Stimulated activated CD4-positive, alpha-beta T cell treated with anti-CD3 and anti-CD28 coated beads, Interleukin-2, amount 100 ng/mL, for 4 hours (primary cell): ENCODE measurements around the gene TNNT1.

ENCODE experiments used
- DNase-seq: peaks from one replicate; pipeline ENCODE4 v3.0.0-alpha.2; 2020; ENCODE audit warnings: low read depth

Gene TNNT1

DNA sequence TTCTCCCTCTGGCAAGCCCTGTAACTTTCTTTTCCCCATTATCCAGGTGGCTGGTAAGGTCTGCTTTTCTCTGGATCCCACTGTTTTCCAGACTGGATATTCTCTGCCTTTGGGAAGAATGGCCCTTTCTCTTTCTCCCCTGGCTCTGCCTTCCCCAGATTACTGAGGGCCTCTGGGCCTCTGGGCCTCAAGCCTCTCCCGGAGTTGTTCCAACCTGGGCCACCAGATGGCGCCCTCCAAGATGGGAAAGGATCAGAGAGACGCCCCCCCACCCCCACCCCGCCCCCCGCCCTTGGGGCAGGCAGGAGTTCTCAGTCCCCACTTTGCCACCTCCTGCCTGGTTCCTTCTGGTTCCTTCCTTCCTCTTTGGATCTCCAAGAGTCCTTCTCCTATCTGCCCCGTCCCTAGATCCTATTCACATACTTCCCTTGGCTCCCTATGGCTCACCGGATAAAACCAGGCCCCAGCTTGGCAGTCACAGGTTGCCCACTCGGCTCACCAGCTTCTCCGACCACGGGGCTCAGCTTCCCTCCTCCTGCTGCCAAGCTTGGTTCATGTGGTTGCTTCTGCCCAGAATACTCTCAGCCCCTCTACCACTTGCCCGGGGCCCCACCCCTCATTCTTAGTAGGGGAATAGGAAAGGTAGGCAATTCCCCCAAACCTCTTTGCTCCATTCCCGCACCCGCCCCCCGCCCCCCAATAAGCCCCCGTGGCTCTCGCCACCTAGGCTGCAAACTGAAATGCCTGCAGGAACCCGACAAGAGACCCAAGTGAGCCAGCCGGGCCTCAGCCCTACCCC lies 60.3 kb downstream of the TNNT1 start:
- DNase-seq, result peak; percentile 65

DNA sequence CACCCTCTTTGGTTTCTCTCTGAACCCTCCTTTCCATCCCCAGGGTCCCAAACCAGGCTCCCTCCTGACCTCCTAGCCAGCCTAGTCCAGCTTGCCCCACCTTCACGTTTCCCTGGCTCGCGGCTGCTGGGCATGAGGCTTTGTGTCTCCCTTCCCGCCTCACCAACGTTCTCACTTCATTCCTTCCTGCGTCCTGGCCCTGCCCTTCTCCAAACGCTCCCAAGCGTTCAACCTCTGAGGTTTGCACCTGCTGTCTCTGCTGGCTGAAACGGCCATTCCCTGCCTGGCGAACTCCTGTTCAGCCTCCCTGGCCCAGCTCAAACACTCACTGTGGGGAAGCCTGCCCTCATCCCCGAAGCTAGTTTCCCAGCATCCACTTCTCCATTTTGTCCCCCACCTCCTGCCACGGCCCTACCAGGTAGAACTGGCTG lies 61.0 kb downstream of the TNNT1 start:
- DNase-seq, result no peak

DNA sequence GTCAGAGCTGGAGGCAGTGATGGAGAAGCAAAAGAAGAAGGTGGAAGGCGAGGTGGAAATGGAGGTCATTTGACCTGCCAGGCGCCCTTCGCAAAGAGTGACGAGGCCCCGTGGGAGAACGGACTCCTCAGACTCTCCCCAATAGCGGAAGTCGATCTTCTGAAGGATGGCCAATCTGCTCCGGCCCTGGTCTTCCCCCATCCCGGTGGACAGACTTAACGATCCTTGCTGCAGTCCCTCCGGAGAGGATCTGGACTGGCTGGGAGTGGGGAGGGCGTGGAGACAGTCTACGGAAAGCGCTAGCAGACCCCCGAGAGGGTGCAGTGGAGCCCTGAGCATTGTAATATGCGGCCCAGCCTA lies 61.5 kb downstream of the TNNT1 start:
- DNase-seq, result no peak

DNA sequence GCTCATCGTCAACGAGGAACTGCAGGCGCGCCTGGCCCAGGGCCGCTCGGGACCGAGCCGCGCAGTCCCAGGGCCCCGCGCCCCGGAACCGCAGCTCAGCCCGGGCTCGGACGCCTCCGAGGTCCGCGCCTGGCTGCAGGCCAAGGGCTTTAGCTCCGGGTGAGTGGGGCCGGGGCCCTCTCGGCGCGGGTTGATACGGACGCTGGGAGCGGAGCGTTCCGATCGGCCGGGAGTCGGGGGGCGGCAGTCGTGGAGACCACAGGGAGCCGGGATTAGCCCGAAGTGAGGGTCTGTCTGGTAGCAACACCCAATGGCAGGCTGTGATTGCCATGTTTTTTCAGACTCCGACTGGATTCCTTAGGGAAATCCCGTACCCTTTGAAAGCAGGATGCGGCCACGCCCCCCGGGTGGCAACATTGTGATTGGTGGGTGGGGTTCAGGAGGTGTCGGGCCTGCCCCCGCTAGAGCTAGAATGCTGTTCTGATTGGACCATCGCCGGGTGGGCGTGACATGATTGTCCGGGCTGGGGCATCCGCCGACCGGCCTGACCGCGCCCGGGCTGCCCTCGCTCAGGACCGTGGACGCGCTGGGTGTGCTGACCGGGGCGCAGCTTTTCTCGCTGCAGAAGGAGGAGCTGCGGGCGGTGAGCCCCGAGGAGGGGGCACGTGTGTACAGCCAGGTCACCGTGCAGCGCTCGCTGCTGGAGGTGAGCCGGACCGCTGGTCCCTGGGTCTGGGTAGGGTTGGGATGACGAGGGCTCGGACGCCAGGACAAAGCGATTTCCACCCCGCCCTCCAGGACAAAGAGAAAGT lies 62.1 kb downstream of the TNNT1 start:
- peak; percentile 23 for DNase-seq

DNA sequence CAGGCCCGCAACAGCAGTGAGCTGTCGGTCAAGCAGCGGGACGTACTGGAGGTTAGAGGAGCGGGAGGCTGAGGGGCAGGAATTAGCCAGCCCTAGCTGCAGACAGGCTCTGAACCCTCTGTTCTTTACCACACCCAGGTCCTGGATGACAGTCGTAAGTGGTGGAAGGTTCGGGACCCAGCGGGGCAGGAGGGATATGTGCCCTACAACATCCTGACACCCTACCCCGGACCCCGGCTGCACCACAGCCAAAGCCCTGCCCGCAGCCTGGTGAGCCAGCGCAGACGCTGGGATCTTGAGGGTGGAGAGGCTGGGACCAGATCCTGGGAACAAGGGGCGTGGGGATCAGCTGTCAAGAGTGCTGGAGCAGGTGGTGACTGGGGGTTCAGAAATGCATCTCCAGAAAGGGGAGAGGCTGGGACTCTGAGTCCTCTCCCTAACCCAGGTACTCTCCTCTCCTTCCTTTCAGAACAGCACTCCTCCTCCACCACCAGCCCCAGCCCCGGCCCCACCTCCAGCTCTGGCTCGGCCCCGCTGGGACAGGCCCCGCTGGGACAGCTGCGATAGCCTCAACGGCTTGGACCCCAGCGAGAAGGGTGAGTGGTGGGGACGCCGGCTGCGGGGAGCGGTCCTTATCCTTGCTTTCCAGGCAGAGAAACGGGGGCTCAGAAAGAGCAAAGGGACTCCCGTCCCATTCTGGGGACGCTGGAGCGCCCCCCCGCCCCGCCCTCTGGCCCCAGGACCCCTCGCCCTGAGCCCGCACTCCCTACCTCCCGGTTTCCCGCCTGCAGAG lies 62.9 kb downstream of the TNNT1 start:
- no peak for DNase-seq

DNA sequence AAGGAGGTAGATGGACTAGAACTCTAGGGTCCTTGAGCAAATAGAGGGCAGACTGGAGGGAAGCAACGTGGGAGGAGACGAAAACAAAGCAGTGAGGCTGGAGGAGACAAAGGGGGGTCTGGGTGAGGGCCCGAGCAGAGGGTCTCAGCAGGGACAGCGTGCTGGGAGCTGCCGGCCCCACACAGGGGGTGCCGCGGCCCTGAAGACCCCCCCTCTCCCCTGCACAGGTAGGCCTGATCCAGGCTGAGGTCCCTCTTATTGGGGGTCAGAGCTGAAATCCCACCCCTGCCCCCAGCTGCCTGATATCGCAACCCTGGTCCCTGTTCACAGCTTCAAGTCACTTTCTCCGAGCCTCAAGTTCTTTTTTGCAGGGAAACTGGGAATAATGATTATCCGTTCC lies 64.6 kb downstream of the TNNT1 start:
- no peak for DNase-seq

DNA sequence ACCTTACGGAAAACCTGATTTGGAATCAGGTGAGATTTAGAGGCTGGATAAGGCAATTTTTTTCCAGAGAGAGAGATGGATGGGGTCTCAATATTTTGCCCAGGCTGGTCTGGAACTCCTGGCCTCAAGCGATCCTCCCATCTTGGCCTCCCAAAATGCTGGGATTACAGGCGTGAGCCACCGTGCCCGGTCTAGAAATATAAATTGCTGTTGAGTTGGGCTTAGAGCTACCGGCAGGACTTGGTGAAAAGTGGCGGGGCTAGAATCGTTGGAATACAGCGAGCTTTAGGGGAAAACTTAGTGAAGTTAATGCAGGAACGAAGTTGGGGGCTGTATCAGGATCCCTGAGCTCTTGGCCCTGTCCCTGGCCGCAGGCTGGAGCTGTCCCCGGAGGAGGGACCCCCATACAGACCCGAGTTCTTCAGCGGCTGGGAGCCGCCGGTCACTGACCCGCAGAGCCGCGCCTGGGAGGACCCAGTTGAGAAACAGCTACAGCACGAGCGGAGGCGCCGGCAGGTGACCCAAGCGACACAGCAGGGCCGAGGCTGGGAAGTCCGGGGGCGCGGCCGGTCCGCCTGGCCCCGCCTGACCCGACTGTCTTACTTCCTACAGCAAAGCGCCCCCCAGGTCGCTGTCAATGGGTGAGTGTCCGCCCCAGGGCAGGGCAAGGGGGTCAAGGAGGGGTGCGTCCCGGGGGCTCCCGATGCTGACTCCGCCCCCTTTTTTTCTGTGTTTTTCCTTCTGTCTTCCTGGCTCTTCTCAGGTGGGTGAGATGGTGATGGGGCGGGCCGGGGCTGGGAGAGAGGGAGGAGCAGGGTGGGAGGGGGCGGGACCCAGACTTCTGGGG lies 65.8 kb downstream of the TNNT1 start:
- no peak for DNase-seq
